GM21825 (cell line): ENCODE measurements around the gene MSI1.
"Not testable (repeated sequence)": the region's sequence is repeated elsewhere in the genome, so short reads cannot be mapped to it uniquely, and the experiment has no call there.

Source experiments
- ATAC-seq: cut with Tn5 transposase; IDR thresholded peaks from one replicate; pipeline ENCODE4 v1.9.1; 2021; ENCODE audit warnings: mild to moderate bottlenecking, moderate library complexity; ENCODE audit not compliant: unreplicated experiment

The MSI1 gene

DNA sequence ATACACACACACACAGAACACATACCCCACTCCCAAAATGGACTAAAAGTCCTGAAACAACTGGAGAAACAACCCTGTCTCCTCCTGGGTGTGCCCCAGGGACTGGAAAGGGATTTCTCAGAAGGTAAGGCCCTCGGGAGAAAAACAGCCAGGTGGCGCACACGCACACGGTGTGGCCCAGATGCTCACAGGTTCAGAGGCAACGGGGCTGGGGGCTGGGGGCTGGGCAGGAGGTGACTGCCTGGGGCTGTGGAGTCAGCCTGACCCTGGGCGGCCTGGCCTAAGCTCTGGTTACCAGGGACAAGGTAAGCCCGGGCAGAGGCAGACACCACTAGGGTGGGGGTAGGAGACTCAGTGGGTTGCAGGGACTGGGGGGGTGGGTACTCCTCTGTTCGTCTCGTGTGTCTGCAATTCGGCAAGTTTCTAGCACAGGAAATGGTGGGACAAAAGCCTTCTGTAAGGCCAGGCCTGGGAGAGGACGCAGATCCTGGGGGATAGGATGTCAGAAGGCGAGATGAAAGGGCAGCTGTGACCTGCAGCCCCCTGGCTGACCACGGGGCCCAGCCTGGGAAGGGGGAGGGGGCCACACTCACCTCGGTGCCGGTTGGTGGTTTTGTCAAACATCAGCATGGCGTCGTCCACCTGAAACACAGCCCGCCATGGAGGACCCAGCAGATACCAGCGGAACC is 10.4 kb downstream of the MSI1 start:
- ATAC-seq = no peak

DNA sequence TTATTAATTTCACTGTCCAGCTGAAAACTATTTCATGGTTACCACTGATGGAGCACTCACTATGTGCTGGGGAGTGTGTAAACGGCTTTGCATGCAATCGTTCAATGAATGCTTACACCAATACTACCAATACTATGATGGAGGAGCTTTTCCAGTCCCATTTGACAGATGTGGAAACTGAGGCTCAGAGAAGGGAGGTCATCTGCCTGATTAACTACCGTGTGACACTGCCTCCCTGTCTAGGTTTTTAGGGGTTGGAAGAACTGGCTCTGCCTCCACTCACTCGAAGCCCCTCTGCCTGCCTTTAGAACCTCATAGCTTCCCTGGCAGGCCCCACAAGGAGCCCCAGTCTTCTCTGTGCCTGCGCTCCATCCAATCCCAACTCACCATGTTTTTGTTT is 11.9 kb downstream of the MSI1 start:
- ATAC-seq = no peak

DNA sequence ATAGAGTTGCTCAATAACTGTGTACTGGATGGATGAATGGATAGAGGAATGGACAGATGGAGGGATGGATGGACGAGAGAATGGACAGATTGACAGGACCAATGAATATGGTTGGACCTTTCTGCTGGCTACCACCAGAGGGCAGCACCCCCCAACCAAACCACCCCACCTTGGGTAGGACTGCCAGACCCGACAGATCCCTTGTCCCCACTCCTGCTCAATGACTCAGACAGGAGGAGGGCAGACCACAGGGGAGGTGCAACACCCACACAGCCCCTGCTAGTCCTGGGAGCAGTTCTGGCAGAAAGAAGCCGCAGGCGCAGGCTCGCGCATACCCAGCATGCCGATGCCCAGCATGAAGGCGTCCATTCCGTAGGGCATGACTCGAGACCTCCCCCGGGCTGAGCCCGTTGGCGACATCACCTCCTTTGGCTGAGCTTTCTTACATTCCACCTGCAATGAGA is 12.4 kb downstream of the MSI1 start:
- no peak for ATAC-seq

DNA sequence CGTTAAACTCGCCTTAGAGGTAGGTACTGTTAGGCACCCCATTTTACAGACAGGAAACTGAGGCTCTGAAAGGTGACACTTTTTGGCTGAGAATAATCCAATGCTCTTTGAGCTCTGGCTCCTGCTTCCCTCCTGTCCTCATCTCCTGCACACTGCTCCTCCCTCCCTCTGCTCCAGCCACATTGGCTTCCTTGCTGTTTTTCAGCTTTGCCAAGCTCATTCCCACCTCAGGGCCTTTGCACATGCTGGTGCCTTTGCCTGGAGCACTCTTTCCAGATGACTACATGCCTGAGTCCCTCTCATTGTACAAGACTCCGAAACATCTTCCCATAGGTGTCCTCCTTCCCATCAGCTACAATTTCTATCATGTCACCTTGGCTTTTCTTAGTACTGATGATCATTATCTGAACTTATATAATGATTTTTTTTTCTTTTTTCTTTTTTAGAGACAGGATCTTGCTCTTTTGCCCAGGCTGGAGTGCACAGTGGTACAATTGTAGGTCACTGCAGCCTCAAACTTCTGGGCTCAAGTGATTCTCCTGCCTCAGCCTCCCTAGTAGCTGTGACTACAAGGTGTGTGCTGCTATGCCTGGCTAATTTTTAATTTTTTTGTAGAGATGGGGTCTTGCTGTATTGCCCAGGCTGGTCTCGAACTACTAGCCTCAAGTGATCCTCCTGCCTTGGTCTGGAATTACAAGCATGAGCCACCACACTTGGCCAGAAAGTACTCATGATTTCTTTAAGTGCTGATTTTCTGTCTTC is 15.2 kb downstream of the MSI1 start:
- ATAC-seq = no peak

DNA sequence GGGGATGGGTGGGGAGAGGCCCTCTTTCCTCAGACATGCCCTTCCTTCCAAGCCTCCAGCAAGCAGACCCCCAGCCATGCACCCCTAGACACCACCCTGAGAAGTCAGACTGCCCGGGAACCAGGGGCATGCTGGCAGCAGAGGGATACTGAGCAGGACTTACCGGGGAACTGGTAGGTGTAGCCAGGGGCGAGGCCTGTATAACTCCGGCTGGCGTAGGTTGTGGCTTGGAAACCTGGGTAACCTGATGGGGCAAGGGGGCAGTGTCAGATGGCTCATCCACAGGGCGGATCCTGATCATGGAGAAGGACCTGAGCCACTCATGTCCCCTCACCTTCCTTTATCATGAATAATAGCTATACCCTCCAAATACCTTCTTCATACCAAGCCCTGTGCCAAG is 15.8 kb downstream of the MSI1 start:
- no peak for ATAC-seq

DNA sequence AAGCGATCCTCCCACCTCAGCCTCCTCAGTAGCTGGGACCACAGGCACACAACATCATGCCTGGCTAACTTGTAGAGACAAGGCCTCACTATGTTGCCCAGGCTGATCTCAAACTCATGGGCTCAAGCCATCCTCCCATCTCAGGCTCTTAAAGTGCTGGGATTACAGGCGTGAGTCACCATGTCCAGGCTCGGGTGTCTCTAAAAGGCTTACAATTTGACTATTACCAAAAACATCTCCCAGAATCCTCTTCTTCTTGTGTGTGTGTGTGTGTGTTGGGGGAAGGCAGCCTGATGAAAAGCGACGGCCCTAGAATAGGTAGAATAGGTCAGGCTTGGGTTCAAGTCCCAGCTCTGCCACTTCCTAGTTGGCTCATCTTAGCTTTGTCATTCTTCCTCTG is 16.8 kb downstream of the MSI1 start:
- no peak for ATAC-seq

DNA sequence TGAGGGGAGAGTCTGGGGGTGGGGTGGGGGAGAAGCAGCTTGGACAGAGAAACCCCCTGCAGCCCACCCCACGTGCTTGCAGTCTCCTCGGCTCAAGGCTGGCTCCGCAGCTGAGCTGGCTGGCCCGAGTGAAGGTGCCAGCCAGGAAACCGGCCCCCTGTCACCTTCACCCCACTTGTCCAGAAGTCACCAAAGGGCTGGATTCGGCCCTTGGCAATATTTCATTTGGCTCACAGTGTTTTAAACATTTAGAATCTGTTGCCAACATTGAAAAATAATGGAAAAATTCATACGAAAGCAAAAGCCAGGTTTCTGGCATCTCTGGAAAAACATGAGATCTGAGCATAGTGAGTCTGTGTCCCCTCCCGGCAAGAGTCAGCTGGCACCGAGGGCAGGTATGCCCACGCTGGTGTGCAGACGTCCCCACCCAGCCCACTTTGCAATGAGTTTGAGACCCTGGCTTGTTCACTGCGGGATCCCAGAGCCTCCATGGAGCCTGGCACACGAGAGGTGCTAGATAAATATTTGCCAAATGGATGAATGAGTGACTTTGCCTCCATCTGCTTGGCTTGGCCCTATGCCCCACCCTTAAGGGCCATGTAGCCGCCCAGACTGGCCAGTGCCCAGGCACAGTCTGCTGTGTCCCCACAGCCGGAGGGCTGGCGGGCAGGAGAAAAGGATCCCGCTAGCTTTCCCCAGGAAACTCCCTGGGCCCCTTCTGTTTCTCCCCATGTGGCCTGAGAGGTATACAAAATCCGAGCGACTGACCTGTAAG is 18.2 kb downstream of the MSI1 start:
- no peak for ATAC-seq

DNA sequence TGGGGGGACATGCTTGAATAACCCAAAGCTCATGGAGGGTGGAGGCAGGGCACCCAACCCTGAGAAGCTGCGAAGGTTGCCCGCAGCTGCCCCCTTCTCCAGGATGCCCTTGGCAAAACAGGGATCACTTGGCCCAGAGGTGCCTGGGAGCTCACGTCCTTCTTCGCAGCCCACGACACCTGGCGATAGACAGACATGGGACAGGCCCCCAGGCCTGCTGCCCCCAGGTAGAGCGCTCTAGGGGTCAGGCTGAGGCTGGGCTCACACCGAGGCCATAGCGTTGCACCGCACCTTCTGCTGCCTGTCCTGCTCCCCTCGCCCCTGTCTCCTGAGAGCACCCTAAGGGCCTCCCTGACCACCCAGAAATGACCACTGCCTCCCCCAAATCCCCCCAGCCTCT is 21.2 kb downstream of the MSI1 start:
- no peak for ATAC-seq

DNA sequence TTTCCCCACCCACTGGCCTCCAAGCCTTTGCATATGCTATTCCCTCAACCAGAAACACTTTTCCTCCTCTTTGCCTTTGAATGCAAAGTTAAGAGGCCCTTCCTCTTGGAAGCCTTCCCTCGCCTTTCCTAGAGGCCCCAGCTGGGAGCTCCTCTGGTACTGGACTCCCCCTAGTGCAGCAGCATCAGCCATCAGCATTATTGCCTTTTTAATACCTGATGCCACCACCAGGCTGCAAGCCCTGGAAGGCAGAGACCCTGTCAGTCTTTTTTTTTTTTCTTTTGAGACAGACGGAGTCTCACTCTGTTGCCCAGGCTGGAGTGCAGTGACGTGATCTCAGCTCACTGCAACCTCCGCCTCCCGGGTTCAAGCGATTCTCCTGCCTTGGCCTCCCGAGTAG is 22.3 kb downstream of the MSI1 start:
- no peak for ATAC-seq

DNA sequence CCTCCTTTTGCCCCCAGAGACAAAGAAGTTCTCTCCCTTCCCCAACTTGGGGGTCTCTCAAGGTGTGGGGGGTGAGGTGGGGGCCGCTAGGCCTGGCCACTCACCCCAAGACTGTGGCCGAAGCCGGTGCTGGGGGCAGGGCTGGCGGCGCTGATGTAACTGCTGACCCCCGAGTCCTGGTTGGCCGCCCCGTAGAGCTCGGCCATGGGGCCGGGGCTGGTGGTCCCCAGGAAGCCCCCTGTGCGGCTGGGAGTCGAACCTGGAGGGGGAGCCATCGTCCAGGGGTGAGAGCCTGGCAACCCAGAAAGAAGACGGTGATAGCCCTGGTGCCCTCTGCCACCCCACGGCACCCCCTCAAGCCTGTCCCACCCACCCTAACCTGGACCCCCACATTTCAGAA is 22.9 kb downstream of the MSI1 start:
- no peak for ATAC-seq

DNA sequence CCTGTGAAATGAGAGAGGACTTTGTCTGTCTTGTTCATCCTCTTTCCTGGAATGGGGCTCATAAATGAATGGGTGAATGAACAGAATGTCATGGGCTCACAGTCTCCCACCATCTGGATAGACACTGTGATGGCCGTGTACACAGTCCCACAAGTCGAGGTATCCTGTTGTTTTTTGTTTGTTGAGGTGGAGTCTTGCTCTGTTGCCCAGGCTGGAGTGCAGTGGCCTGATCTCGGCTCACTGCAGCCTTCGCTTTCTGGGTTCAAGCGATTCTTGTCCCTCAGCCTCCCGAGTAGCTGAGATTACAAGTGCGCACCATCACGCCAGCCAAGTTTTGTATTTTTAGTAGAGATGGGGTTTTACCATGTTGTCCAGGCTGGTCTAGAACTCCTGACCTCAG is 25.3 kb downstream of the MSI1 start:
- ATAC-seq = no peak

DNA sequence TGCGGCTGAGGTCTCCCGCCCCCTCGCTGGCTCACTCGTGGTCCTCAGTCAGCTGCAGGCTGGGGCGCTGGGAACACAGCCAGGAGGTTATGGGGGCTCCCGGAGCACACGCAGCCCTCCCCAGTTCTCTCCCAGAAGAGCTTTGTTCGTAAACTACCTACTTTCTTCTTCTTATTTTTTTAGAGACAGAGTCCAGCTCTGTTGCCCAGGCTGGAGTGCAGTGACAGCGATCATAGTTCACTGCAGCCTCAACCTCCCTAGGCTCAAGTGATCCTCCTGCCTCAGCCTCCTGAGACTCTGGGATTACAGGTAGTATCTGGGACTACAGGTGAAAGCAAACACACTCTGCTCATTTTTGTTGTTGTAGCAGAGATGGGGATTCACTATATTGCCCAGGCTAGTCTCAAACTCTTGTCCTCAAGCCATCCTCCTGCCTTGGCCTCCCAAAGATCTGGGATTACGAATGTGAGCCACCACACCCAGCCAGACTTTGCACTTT is 25.9 kb downstream of the MSI1 start:
- no peak for ATAC-seq

DNA sequence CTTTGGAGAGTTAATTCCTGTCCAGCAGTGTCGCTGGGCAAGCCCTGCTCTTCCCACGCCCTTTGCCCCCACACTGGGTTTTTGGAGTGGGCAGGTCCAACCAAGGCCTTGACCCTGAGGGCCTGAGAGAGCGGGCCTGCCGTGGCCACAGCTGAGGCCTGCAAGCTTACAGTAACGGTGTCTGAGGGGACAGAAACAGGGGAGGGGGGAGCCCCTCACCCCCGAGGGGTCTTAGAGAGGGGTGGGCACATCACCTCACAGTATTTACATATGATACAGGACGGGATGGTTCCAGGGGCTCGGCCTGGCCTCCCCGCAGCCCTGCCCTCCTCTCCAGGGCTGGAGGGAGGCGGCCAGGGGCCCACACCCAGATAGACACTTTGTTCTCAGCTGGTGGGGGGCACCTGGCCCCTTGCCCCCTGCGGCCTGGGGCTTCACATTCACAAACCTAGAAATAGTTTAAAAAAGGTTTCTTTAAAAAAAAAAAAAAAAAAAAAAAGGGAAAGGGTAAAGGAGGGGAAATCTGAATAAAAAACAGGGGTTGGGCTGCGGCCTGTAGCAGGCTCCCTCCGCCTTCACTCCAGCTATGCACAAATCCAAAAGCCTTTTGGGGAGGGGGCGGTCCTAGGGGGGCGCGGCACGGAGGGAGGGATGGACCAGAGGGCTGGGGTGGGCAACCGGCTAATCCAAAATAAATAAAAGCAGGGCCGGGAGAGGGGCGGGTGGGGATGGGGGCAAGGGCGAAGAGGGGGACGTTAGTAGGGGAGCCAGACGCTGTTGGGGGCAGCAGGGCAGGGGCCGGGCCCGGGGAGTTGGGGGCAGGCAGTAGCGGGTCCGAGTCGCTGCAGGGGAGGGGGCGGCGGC is 26.6 kb downstream of the MSI1 start:
- ATAC-seq = no peak

DNA sequence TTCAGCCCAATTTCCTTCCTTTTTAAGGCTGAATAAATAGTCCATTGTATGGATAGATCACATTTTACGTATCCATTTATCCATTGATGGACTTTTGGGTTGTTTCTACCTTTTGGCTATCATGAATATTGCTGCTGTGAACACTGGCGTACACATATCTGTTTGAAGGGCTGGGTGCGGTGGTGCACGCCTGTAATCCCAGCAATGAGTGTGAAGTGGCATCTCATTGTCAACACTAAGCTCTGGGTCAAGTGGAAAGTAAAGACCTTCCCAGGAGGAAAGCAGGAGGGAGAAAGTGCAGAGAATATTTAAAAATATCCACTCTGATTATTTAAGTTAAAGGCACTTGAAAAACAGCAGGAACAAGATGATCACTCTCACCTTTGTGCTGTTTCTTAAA is 29.7 kb downstream of the MSI1 start:
- ATAC-seq = no peak

DNA sequence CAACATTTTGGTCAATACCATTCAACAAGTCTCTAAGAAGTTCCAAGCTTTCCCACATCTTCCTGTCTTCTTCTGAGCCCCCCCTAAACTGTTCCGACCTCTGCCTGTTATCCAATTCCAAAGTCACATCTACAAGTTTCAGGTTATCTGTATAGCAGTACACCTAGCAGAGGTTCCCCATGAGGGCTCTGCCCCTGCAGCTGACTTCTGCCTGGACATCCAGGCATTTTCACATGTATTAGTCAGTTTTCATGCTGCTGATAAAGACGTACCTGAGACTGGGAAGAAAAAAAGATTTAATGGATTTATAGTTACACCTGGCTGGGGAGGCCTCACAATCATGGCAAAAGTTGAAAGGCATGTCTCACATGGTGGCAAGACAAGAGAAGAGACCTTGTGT is 31.2 kb downstream of the MSI1 start:
- no peak for ATAC-seq

DNA sequence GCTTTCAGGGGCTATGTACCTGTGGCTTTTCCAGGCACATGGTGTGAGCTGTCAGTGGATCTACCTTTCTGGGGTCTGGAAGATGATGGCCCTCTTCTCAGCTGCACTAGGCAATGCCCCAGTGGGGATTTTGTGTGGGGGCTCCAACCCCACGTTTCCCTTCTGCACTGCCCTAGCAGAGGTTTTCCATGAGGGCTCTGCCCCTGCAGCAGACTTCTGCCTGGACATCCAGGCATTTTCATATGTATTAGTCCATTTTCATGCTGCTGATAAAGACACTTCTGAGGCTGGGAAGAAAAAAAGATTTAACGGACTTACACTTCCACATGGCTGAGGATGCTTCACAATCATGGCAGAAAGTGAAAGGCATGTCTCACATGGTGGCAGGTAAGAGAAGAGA is 32.6 kb downstream of the MSI1 start:
- not testable (repeated sequence) for ATAC-seq

DNA sequence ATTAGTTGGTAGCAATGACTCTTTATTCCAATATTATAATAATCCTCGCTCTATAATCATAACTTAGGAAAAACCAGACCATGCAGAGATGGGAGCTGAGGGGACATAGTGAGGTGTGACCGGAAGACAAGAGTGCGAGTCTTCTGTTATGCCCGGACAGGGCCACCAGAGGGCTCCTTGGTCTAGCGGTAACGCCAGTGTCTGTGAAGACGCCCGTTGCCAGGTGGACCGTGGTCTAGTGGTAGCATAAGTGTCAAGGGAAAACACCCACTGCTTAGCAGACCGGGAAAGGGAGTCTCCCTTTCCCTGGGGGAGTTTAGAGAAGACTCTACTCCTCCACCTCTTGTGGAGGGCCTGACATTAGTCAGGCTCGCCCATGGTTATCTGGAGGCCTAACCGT is 33.5 kb downstream of the MSI1 start:
- not testable (repeated sequence) for ATAC-seq

DNA sequence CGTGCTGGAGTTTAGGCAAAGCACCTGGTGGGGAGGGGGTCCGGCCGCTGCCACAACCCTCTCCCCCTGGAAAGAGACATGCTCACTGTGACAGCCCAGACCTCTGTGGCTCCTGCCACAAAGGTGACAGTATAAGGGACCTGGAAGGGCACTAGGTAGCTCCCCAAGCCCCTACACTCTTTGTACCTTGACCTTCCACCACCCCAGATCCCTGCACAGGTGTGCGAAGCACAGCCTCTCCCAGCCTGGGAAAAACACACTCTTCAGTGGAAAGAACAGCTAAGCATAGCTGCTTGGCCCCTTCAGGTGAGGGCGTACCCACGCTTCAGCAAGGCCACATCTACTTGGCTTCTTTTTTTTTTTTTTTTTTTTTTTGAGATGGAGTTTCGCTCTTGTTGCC is 36.4 kb downstream of the MSI1 start:
- no peak for ATAC-seq

DNA sequence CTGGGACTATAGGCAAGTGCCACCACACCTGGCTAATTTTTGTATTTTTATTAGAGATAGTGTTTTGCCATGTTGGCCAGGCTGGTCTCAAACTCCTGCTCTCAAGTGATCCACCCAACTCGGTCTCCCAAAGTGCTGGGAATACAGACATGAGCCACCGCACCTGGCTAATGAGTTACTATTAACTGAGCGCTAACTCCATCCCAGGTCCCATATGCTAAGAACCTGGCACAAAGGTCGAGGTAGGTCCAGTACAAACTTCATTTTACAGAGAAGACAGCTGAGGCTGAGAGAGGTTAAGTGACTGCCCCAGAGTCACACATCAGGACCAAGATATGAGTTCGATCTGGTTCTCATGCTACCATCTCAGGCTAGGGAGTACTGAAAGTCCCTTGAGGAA is 36.9 kb downstream of the MSI1 start:
- ATAC-seq = no peak

DNA sequence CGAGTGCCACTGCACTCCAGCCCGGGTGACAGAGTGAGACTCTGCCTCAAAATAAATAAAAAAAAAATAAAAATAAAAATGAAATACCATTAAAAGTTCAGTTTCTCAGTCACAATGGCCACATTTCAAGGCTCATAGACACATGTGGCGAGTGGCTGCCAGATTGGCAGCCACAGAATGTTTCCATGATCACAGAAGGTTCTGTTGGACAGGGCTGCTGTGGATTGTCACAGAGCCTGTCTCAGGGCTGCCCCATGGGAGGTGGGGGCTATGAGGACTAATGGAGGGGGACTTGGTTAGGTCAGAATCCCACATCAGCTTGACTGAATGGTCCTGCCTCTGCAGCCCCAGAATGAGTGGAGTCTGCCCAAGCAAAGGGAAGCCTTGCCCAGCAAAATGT is 37.6 kb downstream of the MSI1 start:
- ATAC-seq = no peak

DNA sequence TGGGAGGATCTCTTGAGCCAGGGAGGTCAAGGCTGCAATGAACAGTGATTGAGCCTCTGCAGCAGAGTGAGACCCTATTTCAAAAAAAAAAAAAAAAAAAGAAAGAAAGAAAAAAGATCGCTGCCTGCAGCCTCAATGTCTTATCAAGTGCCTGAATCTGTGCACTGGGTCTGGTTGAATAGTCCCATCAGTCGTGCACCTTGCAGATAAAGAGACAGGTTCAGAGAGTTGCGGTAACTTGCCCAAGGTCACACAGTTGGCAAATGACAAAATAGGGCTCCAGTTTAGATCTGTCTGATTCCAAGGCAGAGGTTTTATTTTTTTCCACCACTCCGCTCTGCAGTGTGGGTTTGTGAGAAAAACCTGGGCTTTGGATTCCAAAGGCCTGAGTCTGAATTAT is 40.7 kb downstream of the MSI1 start:
- ATAC-seq = no peak
